Measurements from ENCODE around the gene FAM131C. TPM values are rescaled to one million over a fixed set of nuclear protein-coding genes. Genes with fewer than 3 reads are reported as not detected.
"Not testable (repeated sequence)": the region's sequence is repeated elsewhere in the genome, so short reads cannot be mapped to it uniquely, and the experiment has no call there.

The FAM131C gene
- total and polyA plus RNA-seq, 10 of the 15 experiments (the other 5 are each of a cell fraction or from before 2014, with no cell fraction given) = 0.03 TPM; not detected in 9

DNA sequence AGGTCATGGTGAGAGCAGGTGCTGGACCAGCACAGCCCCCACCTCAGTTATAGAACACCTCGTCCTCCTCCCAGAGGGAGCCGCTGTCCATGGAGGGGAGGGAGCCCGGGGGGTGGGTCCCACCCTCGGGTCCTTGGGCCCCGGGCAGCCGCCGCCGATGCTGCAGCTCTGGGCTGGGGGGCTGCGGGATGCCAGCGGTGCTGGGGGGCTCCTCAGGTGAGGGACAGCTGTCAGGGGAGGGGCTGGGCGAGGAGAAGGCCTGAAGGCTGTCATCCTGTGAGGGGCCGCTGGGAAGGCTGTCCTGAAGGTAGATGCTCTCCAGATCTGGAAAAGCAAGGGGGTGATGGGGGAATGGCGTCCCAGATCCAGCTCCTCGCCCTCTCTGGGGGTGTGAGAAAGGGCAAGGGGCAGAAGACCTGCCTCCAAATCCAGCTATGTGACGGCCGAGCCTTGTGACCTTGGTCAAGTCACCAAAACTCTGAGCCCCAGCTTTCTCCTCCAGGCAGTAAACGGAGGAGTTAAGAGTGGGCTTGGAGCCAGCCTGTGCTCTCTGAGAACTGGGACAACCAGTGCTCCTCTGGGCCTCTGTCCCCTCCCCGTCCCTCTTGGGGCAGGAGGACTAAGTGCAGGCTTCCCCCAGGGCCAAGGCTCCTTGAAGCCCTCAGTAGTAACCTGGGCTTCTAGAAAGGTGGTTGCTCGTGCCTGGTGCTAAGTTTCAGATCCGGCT, 14.9 kb downstream of the FAM131C start:
- RAD21 ChIA-PET (ENCODE audit: unreplicated experiment); H3K36me3 ChIP-seq (ENCODE audit: control insufficient read depth in 2 of 2, insufficient read depth in 2 of 2, low read length in 1 of 2); H3K4me3 ChIP-seq; H2AFZ ChIP-seq (ENCODE audit: control insufficient read depth, low read depth, low read length); H3K9ac ChIP-seq (ENCODE audit: control insufficient read depth, insufficient read depth, low read length); H3K79me2 ChIP-seq (ENCODE audit: control insufficient read depth, insufficient read depth, low read length); H4K20me1 ChIP-seq (ENCODE audit: control insufficient read depth, insufficient read depth); FAIRE-seq; H3K9me3 ChIP-seq (replicated peaks; ENCODE audit: control insufficient read depth, insufficient read depth, low read length); POLR2A ChIA-PET; H3K27me3 ChIP-seq (replicated peaks in 1 of 2; ENCODE audit: control insufficient read depth in 2 of 2, insufficient read depth in 2 of 2, low read length in 1 of 2); DNase-seq (ENCODE audit: low read depth, low spot score); ATAC-seq; BruUV-seq (replicated peaks); H3K4me1 ChIP-seq (ENCODE audit: control insufficient read depth, insufficient read depth, low read length); in situ Hi-C loops (cut with MboI); CTCF ChIA-PET; H3K27ac ChIP-seq (ENCODE audit: control insufficient read depth, insufficient read depth); H3K4me2 ChIP-seq (ENCODE audit: control insufficient read depth, insufficient read depth): not testable (repeated sequence)
- SMC1A ChIA-PET (ENCODE audit: uncharacterized antibody, unreplicated experiment) = interaction anchor here (0.6 kb wide), 1 partner anchor 259 kb away, joined by 3 read pairs; no protein-coding TSS in a partner anchor
- WGBS (ENCODE audit: insufficient coverage, insufficient replicate concordance, low lambda C conversion rate, missing lambda C conversion rate) = 18% methylated on average over 15 of the region's 20 CpGs
- intact Hi-C loops (cut with micrococcal nuclease; ENCODE audit: unreplicated experiment) = loop anchor here (10.0 kb wide), 1 partner anchor 114 kb away; no protein-coding TSS in a partner anchor

DNA sequence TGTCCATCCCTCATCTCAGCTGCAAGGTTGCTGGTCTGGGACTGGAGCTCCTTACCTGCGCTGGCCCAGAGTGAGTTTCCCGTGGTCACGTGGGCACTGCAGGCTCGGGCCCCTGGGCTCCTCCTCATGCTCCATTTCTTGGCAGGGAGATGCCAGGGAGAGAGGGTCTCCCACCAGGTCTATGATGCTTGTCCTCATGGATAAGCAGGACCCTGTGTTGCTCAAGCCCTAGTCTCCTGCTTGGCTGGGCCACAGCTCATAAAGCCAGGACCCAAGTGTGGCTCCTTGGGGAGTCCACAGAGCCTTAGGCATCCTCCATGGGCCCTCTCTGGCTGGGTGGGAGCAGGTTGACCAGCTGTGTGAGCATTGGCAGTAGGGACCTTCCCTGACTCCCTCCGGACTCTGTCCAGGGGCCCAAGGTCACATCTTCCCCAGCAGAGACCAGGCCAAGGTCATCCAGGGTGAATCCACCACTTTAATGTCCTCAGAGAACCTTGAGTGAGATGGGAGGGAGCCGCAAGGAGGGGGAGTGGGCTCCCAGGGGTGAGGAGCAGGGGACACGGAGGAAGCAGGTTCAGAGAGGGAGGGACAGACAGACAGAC, 16.0 kb downstream of the FAM131C start:
- SMC1A ChIA-PET (ENCODE audit: uncharacterized antibody, unreplicated experiment) = interaction anchor here (0.7 kb wide), 1 partner anchor 51 kb away, joined by 3 read pairs; no protein-coding TSS in a partner anchor
- H3K4me3 ChIP-seq; FAIRE-seq; H3K27ac ChIP-seq (ENCODE audit: control insufficient read depth, insufficient read depth); DNase-seq (ENCODE audit: low read depth, low spot score); H3K36me3 ChIP-seq (ENCODE audit: control insufficient read depth in 2 of 2, insufficient read depth in 2 of 2, low read length in 1 of 2); BruUV-seq (replicated peaks); H2AFZ ChIP-seq (ENCODE audit: control insufficient read depth, low read depth, low read length); H3K4me2 ChIP-seq (ENCODE audit: control insufficient read depth, insufficient read depth); in situ Hi-C loops (cut with MboI); H3K4me1 ChIP-seq (ENCODE audit: control insufficient read depth, insufficient read depth, low read length); H4K20me1 ChIP-seq (ENCODE audit: control insufficient read depth, insufficient read depth); ATAC-seq; H3K79me2 ChIP-seq (ENCODE audit: control insufficient read depth, insufficient read depth, low read length); H3K9ac ChIP-seq (ENCODE audit: control insufficient read depth, insufficient read depth, low read length); H3K9me3 ChIP-seq (replicated peaks; ENCODE audit: control insufficient read depth, insufficient read depth, low read length); H3K27me3 ChIP-seq (replicated peaks in 1 of 2; ENCODE audit: control insufficient read depth in 2 of 2, insufficient read depth in 2 of 2, low read length in 1 of 2): not testable (repeated sequence)
- CTCF ChIA-PET = interaction anchor here (0.6 to 5.5 kb wide), 4 partner anchors 22 to 242 kb away, joined by 3 to 81 read pairs (median 5); no protein-coding TSS in a partner anchor
- RAD21 ChIA-PET (ENCODE audit: unreplicated experiment) = interaction anchor here (1.0 kb wide), 1 partner anchor 48 kb away, joined by 3 read pairs; no protein-coding TSS in a partner anchor
- WGBS (ENCODE audit: insufficient coverage, insufficient replicate concordance, low lambda C conversion rate, missing lambda C conversion rate) = 17% methylated on average over 5 of the region's 7 CpGs
- intact Hi-C loops (cut with micrococcal nuclease; ENCODE audit: unreplicated experiment) = loop anchor here (10.0 kb wide), 1 partner anchor 113 kb away; no protein-coding TSS in a partner anchor
- POLR2A ChIA-PET = interaction anchor here (0.5 kb wide), 1 partner anchor 165 kb away, joined by 5 read pairs; no protein-coding TSS in a partner anchor

DNA sequence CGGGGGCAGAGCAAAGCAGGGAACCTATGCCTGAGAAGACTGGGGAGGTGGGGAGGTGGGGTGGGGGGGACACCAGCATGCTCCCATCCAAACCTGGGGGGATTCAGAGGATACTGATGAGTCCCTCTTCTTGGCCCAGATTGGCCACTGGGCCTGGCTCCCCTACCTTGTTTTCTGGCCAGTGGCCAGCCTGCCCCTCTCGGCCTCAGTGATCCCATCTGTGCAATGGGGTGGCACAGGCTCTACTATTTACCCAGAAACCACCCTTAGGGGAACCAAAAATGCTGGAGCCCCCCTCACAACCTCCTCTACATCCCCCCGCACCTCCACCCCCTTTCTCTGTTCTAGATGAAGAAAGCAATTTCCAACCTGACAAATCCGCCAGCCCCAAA, 16.9 kb downstream of the FAM131C start:
- in situ Hi-C loops (cut with MboI); H3K4me1 ChIP-seq (ENCODE audit: control insufficient read depth, insufficient read depth, low read length); H3K27me3 ChIP-seq (replicated peaks in 1 of 2; ENCODE audit: control insufficient read depth in 2 of 2, insufficient read depth in 2 of 2, low read length in 1 of 2); ATAC-seq; H3K4me2 ChIP-seq (ENCODE audit: control insufficient read depth, insufficient read depth); H3K27ac ChIP-seq (ENCODE audit: control insufficient read depth, insufficient read depth); H3K9ac ChIP-seq (ENCODE audit: control insufficient read depth, insufficient read depth, low read length); DNase-seq (ENCODE audit: low read depth, low spot score); FAIRE-seq; H2AFZ ChIP-seq (ENCODE audit: control insufficient read depth, low read depth, low read length); BruUV-seq (replicated peaks); H3K36me3 ChIP-seq (ENCODE audit: control insufficient read depth in 2 of 2, insufficient read depth in 2 of 2, low read length in 1 of 2); H3K9me3 ChIP-seq (replicated peaks; ENCODE audit: control insufficient read depth, insufficient read depth, low read length); POLR2A ChIA-PET; H4K20me1 ChIP-seq (ENCODE audit: control insufficient read depth, insufficient read depth); H3K79me2 ChIP-seq (ENCODE audit: control insufficient read depth, insufficient read depth, low read length); H3K4me3 ChIP-seq: not testable (repeated sequence)
- intact Hi-C loops (cut with micrococcal nuclease; ENCODE audit: unreplicated experiment) = loop anchor here (1.0 to 10.0 kb wide), 3 partner anchors 47 to 264 kb away; no protein-coding TSS in a partner anchor
- ChIA-PET CTCF (interaction anchor here (0.6 to 5.5 kb wide), 5 partner anchors 23 to 264 kb away, joined by 3 to 81 read pairs (median 5); no protein-coding TSS in a partner anchor), RAD21 (ENCODE audit: unreplicated experiment) (interaction anchor here (0.5 to 2.3 kb wide), 4 partner anchors 47 to 265 kb away, joined by 3 to 9 read pairs (median 4); no protein-coding TSS in a partner anchor), SMC1A (ENCODE audit: uncharacterized antibody, unreplicated experiment) (interaction anchor here (0.6 to 3.5 kb wide), 2 partner anchors 46 to 49 kb away, joined by 3 to 17 read pairs; no protein-coding TSS in a partner anchor)
- WGBS (ENCODE audit: insufficient coverage, insufficient replicate concordance, low lambda C conversion rate, missing lambda C conversion rate) = 44% methylated on average over 4 of the region's 4 CpGs

Data from GM12878 (cell line).